ENCODE results near the gene FAM229B.

DNA sequence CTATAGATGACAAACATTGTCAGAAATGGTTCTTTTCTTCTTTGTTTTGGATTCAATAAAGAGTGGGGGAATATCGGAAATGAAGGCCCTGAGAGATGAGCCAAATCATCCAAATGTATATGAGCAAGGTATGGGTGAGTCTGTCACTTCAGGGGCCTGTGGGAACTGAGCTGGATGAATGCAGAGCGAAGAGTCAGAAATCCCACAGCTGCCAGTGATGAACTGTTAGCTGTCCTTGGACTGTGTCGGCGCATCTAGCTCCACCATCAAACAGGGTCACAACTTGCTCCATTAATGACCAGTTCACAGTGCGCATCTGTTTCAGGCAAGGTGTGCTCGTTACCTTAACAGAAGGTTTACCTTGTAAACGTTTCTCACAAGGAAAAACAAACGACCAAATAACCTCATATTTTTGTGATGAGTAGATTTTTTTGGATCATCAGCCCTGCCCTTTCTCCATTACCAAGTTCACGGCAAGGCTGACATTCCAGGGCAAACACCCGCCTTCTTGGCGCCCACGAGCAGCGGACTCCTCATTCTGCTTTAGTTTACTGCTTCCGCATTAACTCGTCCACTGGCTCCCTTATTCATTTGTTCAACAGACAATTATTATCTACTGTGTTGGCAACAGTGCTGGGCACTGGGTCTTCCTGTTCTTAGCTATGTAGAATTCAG is 48.5 kb upstream of the FAM229B start:
- no peak for TF ChIP-seq HMGA2 (CRISPR knock-in tag; IDR thresholded peaks at IDR 0.05)
- TF ChIP-seq E2F4 (CRISPR knock-in tag; IDR thresholded peaks at IDR 0.05; ENCODE audit: borderline replicate concordance, low read depth), result no peak
- no peak for TF ChIP-seq HMGXB4 (CRISPR knock-in tag; IDR thresholded peaks at IDR 0.05)
- TF ChIP-seq TEAD4 (CRISPR knock-in tag; IDR thresholded peaks at IDR 0.05), result no peak
- no peak for TF ChIP-seq SMAD4 (CRISPR knock-in tag; IDR thresholded peaks at IDR 0.05)
- no peak for TF ChIP-seq MAX (CRISPR knock-in tag; IDR thresholded peaks at IDR 0.05)
- no peak for TF ChIP-seq ZNF138 (CRISPR knock-in tag; conservative IDR thresholded peaks at IDR 0.05)
- no peak for TF ChIP-seq CTCF (IDR thresholded peaks at IDR 0.05)

All from WTC11 (cell line).